HG03066 (cell line): ENCODE results near the gene CLDN19.
"Not testable (repeated sequence)": the region's sequence is repeated elsewhere in the genome, so short reads cannot be mapped to it uniquely, and the experiment has no call there.

Source experiments
- ATAC-seq: cut with Tn5 transposase; IDR thresholded peaks from one replicate; pipeline ENCODE4 v1.9.1; 2021; ENCODE audit warnings: low read depth; ENCODE audit not compliant: unreplicated experiment

The CLDN19 gene

GRCh38 chr1:42761567-42761966, 21.5 kb upstream of the CLDN19 start:
- ATAC-seq = no peak

GRCh38 chr1:42759114-42759513, 19.1 kb upstream of the CLDN19 start:
- no peak for ATAC-seq

GRCh38 chr1:42758641-42759040, 18.6 kb upstream of the CLDN19 start:
- no peak for ATAC-seq

GRCh38 chr1:42757892-42758275, 17.8 kb upstream of the CLDN19 start:
- no peak for ATAC-seq

- ATAC-seq = no peak
These were observed 17.2 kb upstream of the CLDN19 start for GRCh38 chr1:42756956-42757891.

GRCh38 chr1:42753070-42753469, 13.0 kb upstream of the CLDN19 start:
- no peak for ATAC-seq

- no peak for ATAC-seq
These were observed 12.2 kb upstream of the CLDN19 start for GRCh38 chr1:42752284-42752683.

GRCh38 chr1:42751511-42752070, 11.6 kb upstream of the CLDN19 start:
- ATAC-seq = not testable (repeated sequence)

GRCh38 chr1:42750041-42750440, 10.0 kb upstream of the CLDN19 start:
- ATAC-seq = no peak

- ATAC-seq = no peak
These were observed 8.7 kb upstream of the CLDN19 start for GRCh38 chr1:42748461-42749410.

GRCh38 chr1:42748021-42748420, 8.0 kb upstream of the CLDN19 start:
- ATAC-seq = no peak

- no peak for ATAC-seq
These were observed 7.1 kb upstream of the CLDN19 start for GRCh38 chr1:42747125-42747524.

- ATAC-seq = no peak
These were observed 6.5 kb upstream of the CLDN19 start for GRCh38 chr1:42746436-42747105.

- no peak for ATAC-seq
These were observed 5.8 kb upstream of the CLDN19 start for GRCh38 chr1:42745851-42746250.

GRCh38 chr1:42744148-42744413, 4.0 kb upstream of the CLDN19 start:
- ATAC-seq = no peak

GRCh38 chr1:42743317-42744147, 3.5 kb upstream of the CLDN19 start:
- ATAC-seq = no peak

- ATAC-seq = no peak
These were observed 2.7 kb upstream of the CLDN19 start for GRCh38 chr1:42742617-42743316.

- no peak for ATAC-seq
These were observed 2.1 kb upstream of the CLDN19 start for GRCh38 chr1:42742141-42742540.

GRCh38 chr1:42741706-42742105, 1.7 kb upstream of the CLDN19 start:
- no peak for ATAC-seq
